ENCODE results near the gene PDXDC1.
"Not testable (repeated sequence)": the region's sequence is repeated elsewhere in the genome, so short reads cannot be mapped to it uniquely, and the experiment has no call there.

- TF ChIP-seq CTCF (IDR thresholded peaks at IDR 0.05); ZFX (IDR thresholded peaks at IDR 0.05; ENCODE audit: borderline replicate concordance): not testable (repeated sequence)
These were observed 180.1 kb downstream of the PDXDC1 start for GRCh38 chr16:15154650-15155562.
